Measurements from ENCODE around the gene CNOT4. TPM values are rescaled to one million over a fixed set of nuclear protein-coding genes. Genes with fewer than 3 reads are reported as not detected.

CNOT4 gene
- total and polyA plus RNA-seq, 10 of the 15 experiments (the other 5 are each of a cell fraction or from before 2014, with no cell fraction given) = 9.4 to 29.6 (median 16.6) TPM

DNA sequence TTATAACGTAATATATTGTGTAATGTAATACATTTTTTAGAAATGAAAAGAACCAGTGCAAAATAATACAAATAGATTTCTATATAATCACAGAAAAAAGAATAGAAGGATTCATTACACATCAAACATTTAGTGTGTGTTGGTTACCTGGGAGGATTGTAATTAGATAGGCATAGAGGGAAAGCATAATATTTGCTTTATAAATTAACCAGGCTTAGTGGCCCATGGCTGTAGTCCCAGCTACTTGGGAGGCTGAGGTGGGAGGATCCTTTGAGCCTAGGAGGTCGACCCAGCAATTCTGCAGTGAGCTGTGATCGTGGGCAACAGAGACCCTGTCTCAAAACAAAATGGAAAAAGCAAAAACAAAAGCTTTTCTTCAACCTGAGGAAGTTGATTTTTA lies 5.0 kb upstream of the CNOT4 start (continued):
- TF ChIP-seq, protein P1, sequence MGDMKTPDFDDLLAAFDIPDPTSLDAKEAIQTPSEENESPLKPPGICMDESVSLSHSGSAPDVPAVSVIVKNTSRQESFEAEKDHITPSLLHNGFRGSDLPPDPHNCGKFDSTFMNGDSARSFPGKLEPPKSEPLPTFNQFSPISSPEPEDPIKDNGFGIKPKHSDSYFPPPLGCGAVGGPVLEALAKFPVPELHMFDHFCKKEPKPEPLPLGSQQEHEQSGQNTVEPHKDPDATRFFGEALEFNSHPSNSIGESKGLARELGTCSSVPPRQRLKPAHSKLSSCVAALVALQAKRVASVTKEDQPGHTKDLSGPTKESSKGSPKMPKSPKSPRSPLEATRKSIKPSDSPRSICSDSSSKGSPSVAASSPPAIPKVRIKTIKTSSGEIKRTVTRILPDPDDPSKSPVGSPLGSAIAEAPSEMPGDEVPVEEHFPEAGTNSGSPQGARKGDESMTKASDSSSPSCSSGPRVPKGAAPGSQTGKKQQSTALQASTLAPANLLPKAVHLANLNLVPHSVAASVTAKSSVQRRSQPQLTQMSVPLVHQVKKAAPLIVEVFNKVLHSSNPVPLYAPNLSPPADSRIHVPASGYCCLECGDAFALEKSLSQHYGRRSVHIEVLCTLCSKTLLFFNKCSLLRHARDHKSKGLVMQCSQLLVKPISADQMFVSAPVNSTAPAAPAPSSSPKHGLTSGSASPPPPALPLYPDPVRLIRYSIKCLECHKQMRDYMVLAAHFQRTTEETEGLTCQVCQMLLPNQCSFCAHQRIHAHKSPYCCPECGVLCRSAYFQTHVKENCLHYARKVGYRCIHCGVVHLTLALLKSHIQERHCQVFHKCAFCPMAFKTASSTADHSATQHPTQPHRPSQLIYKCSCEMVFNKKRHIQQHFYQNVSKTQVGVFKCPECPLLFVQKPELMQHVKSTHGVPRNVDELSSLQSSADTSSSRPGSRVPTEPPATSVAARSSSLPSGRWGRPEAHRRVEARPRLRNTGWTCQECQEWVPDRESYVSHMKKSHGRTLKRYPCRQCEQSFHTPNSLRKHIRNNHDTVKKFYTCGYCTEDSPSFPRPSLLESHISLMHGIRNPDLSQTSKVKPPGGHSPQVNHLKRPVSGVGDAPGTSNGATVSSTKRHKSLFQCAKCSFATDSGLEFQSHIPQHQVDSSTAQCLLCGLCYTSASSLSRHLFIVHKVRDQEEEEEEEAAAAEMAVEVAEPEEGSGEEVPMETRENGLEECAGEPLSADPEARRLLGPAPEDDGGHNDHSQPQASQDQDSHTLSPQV (IDR thresholded peaks at IDR 0.05) = no peak
- TF ChIP-seq, protein P2, sequence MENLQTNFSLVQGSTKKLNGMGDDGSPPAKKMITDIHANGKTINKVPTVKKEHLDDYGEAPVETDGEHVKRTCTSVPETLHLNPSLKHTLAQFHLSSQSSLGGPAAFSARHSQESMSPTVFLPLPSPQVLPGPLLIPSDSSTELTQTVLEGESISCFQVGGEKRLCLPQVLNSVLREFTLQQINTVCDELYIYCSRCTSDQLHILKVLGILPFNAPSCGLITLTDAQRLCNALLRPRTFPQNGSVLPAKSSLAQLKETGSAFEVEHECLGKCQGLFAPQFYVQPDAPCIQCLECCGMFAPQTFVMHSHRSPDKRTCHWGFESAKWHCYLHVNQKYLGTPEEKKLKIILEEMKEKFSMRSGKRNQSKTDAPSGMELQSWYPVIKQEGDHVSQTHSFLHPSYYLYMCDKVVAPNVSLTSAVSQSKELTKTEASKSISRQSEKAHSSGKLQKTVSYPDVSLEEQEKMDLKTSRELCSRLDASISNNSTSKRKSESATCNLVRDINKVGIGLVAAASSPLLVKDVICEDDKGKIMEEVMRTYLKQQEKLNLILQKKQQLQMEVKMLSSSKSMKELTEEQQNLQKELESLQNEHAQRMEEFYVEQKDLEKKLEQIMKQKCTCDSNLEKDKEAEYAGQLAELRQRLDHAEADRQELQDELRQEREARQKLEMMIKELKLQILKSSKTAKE (IDR thresholded peaks at IDR 0.05; ENCODE audit: low read depth, poor library complexity, severe bottlenecking) = no peak
- TF ChIP-seq, protein P3, sequence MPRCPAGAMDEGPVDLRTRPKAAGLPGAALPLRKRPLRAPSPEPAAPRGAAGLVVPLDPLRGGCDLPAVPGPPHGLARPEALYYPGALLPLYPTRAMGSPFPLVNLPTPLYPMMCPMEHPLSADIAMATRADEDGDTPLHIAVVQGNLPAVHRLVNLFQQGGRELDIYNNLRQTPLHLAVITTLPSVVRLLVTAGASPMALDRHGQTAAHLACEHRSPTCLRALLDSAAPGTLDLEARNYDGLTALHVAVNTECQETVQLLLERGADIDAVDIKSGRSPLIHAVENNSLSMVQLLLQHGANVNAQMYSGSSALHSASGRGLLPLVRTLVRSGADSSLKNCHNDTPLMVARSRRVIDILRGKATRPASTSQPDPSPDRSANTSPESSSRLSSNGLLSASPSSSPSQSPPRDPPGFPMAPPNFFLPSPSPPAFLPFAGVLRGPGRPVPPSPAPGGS (IDR thresholded peaks at IDR 0.05; ENCODE audit: borderline replicate concordance, insufficient read depth, low read depth, low read length, poor library complexity, severe bottlenecking) = no peak
- TF ChIP-seq, protein P4, sequence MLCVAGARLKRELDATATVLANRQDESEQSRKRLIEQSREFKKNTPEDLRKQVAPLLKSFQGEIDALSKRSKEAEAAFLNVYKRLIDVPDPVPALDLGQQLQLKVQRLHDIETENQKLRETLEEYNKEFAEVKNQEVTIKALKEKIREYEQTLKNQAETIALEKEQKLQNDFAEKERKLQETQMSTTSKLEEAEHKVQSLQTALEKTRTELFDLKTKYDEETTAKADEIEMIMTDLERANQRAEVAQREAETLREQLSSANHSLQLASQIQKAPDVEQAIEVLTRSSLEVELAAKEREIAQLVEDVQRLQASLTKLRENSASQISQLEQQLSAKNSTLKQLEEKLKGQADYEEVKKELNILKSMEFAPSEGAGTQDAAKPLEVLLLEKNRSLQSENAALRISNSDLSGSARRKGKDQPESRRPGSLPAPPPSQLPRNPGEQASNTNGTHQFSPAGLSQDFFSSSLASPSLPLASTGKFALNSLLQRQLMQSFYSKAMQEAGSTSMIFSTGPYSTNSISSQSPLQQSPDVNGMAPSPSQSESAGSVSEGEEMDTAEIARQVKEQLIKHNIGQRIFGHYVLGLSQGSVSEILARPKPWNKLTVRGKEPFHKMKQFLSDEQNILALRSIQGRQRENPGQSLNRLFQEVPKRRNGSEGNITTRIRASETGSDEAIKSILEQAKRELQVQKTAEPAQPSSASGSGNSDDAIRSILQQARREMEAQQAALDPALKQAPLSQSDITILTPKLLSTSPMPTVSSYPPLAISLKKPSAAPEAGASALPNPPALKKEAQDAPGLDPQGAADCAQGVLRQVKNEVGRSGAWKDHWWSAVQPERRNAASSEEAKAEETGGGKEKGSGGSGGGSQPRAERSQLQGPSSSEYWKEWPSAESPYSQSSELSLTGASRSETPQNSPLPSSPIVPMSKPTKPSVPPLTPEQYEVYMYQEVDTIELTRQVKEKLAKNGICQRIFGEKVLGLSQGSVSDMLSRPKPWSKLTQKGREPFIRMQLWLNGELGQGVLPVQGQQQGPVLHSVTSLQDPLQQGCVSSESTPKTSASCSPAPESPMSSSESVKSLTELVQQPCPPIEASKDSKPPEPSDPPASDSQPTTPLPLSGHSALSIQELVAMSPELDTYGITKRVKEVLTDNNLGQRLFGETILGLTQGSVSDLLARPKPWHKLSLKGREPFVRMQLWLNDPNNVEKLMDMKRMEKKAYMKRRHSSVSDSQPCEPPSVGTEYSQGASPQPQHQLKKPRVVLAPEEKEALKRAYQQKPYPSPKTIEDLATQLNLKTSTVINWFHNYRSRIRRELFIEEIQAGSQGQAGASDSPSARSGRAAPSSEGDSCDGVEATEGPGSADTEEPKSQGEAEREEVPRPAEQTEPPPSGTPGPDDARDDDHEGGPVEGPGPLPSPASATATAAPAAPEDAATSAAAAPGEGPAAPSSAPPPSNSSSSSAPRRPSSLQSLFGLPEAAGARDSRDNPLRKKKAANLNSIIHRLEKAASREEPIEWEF (IDR thresholded peaks at IDR 0.05; ENCODE audit: insufficient replicate concordance, low read depth, low read length) = no peak
- no peak for TF ChIP-seq YY1 (IDR thresholded peaks at IDR 0.05; ENCODE audit: low read depth, low read length)
- TF ChIP-seq, protein P5, sequence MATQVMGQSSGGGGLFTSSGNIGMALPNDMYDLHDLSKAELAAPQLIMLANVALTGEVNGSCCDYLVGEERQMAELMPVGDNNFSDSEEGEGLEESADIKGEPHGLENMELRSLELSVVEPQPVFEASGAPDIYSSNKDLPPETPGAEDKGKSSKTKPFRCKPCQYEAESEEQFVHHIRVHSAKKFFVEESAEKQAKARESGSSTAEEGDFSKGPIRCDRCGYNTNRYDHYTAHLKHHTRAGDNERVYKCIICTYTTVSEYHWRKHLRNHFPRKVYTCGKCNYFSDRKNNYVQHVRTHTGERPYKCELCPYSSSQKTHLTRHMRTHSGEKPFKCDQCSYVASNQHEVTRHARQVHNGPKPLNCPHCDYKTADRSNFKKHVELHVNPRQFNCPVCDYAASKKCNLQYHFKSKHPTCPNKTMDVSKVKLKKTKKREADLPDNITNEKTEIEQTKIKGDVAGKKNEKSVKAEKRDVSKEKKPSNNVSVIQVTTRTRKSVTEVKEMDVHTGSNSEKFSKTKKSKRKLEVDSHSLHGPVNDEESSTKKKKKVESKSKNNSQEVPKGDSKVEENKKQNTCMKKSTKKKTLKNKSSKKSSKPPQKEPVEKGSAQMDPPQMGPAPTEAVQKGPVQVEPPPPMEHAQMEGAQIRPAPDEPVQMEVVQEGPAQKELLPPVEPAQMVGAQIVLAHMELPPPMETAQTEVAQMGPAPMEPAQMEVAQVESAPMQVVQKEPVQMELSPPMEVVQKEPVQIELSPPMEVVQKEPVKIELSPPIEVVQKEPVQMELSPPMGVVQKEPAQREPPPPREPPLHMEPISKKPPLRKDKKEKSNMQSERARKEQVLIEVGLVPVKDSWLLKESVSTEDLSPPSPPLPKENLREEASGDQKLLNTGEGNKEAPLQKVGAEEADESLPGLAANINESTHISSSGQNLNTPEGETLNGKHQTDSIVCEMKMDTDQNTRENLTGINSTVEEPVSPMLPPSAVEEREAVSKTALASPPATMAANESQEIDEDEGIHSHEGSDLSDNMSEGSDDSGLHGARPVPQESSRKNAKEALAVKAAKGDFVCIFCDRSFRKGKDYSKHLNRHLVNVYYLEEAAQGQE (IDR thresholded peaks at IDR 0.05; ENCODE audit: low read depth, low read length) = no peak

Measured in GM12878 (cell line).